Measurements from ENCODE around the gene NBEAL2. TPM values are rescaled to one million over a fixed set of nuclear protein-coding genes. Genes with fewer than 3 reads are reported as not detected.
"Not testable (repeated sequence)": the region's sequence is repeated elsewhere in the genome, so short reads cannot be mapped to it uniquely, and the experiment has no call there.

NBEAL2 gene
- total RNA-seq, 4 donors from 2014 or later = 4.1 to 8.7 (median 7.5) TPM

DNA sequence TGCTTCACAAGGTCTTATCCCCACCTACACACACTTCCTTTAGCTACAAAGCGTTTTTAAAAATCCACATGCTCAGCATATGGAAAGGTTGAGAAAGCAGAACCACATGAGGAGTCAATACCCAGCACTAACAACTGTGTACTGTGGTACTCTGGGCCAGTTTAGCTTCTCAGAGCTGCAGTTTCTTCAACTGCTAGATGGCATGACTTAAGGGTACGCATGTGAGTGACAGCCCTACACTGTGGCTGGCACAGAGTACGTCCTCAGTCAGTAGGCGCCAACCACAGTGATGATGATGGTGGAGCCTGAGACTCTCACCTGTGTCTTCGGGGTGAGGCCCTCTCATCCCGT, 20.3 kb upstream of the NBEAL2 start:
- Histone ChIP-seq H3K4me1 (peaks cover 82 to 87% of the 10 kb centered on the region in 2 donors), H3K36me3 (no peaks in the 10 kb centered on the region), H3K9me3 (no peaks in the 10 kb centered on the region), H3K27ac (peak overlapping the region; percentile 84 to 87 (median 86)), H3K27me3 (no peaks in the 10 kb centered on the region), H3K4me3 (no peak overlapping the region)
- in situ Hi-C loops (cut with MboI; ENCODE audit: low sequenced_read_pairs in 4 of 4) (no loop called here), intact Hi-C loops (cut with DNase I; ENCODE audit: low total_unique reads) (no loop called here)
- ATAC-seq = peak; percentile 52 to 61
- TF ChIP-seq, protein P1, sequence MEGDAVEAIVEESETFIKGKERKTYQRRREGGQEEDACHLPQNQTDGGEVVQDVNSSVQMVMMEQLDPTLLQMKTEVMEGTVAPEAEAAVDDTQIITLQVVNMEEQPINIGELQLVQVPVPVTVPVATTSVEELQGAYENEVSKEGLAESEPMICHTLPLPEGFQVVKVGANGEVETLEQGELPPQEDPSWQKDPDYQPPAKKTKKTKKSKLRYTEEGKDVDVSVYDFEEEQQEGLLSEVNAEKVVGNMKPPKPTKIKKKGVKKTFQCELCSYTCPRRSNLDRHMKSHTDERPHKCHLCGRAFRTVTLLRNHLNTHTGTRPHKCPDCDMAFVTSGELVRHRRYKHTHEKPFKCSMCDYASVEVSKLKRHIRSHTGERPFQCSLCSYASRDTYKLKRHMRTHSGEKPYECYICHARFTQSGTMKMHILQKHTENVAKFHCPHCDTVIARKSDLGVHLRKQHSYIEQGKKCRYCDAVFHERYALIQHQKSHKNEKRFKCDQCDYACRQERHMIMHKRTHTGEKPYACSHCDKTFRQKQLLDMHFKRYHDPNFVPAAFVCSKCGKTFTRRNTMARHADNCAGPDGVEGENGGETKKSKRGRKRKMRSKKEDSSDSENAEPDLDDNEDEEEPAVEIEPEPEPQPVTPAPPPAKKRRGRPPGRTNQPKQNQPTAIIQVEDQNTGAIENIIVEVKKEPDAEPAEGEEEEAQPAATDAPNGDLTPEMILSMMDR (IDR thresholded peaks at IDR 0.05 in 4 of 5, conservative IDR thresholded peaks at IDR 0.05 in 1 of 5) = no peak
- TF ChIP-seq POLR2A (IDR thresholded peaks at IDR 0.05) = no peak
- DNase-seq = peak in 1 of 2 donors; percentile 22

DNA sequence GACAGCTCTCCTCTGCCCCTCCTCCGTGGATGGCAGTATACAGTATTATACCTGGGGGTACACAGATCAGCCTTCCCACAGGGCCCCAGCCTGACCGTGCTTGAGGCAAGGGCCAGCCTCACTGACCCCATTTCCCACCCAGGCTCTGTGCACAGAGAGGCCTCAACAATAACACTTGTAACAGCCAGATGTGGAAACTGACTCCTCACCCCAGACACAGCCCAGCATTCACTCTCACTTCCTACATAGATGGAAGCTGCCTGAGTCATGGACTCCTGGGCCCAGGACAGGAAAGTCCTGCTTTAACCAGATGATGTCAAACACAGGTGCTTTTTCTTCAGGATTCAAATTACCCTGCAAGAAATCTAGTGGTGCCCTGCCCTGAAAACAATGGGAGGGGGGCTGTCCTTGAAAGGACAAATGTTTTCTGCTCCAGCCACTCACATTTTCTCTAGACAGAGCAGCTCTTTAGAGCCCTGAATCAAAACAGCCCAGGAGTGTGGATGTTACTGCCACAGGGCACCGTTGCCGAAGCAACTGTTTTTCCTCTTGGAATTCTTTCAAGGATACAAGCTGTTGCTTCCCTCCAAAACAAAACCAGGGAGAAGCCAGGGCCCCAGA, 19.3 kb upstream of the NBEAL2 start:
- Histone ChIP-seq H3K36me3 (no peaks in the 10 kb centered on the region), H3K27me3 (no peaks in the 10 kb centered on the region), H3K4me1 (peaks cover 76 to 82% of the 10 kb centered on the region in 2 donors), H3K9me3 (no peaks in the 10 kb centered on the region), H3K4me3 (peak overlapping the region in 1 of 4 donors; percentile 21), H3K27ac (peak overlapping the region; percentile 84 to 87 (median 86))
- DNase-seq = peak in 1 of 2 donors; percentile 40
- intact Hi-C loops (cut with DNase I; ENCODE audit: low total_unique reads) (no loop called here), in situ Hi-C loops (cut with MboI; ENCODE audit: low sequenced_read_pairs in 4 of 4) (no loop called here)
- ATAC-seq = peak; percentile 66 to 79
- TF ChIP-seq, protein P1 (IDR thresholded peaks at IDR 0.05 in 4 of 5, conservative IDR thresholded peaks at IDR 0.05 in 1 of 5) = no peak
- TF ChIP-seq POLR2A (IDR thresholded peaks at IDR 0.05) = no peak

DNA sequence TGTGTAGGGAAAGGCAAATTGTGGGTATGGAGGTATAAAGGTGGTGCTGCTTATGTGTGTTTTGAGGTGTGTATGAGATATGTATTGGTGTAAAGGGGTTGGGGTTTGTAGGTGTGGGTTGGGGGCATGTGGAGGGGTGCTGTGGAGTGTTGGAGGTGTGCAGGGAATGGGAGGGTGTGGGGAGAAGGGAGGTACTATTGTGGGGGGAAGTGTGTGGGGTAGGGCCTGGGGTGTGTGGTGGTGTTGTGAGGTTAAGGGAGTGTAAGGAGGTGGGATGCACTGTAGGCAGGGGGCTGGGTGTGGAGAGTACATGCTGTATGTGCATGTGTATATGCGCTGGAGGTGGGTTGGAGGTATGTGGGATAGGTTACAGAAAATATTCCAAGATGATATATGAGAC, 18.6 kb upstream of the NBEAL2 start:
- ATAC-seq = no peak
- Histone ChIP-seq H3K27ac (peak overlapping the region; percentile 84 to 87 (median 86)), H3K9me3 (no peaks in the 10 kb centered on the region), H3K36me3 (no peaks in the 10 kb centered on the region), H3K4me3 (peak overlapping the region in 1 of 4 donors; percentile 21), H3K4me1 (peaks cover 76% of the 10 kb centered on the region in 2 donors), H3K27me3 (no peaks in the 10 kb centered on the region)
- intact Hi-C loops (cut with DNase I; ENCODE audit: low total_unique reads) = no loop called here
- no peak for DNase-seq
- in situ Hi-C loops (cut with MboI; ENCODE audit: low sequenced_read_pairs in 4 of 4) = no loop called here
- TF ChIP-seq, protein P1 (IDR thresholded peaks at IDR 0.05 in 4 of 5, conservative IDR thresholded peaks at IDR 0.05 in 1 of 5) = no peak
- no peak for TF ChIP-seq POLR2A (IDR thresholded peaks at IDR 0.05)

DNA sequence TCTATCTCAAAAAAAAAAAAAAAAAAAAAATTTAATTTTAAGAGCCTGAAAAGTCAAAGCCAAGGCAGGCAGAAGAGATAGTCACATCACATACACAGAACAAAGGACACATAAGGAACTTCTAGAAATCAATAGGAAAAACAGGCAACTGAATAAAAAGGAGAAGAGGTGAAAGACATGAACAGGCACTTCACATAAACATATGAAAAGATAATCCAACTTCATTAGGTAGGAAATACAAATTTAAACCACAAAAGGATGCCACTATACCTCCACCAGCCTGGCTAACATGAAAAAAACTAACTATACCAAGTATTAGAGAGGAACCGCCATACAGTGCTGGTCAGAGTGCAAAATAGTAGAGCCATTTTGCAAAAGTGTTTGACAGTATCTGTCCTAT, 17.0 kb upstream of the NBEAL2 start:
- Histone ChIP-seq H3K36me3 (no peaks in the 10 kb centered on the region), H3K27me3 (no peaks in the 10 kb centered on the region), H3K4me1 (peaks cover 73 to 79% of the 10 kb centered on the region in 2 donors), H3K4me3 (no peak overlapping the region), H3K27ac (peak overlapping the region in 3 of 4 donors; percentile 8 to 87 (median 18)), H3K9me3 (no peaks in the 10 kb centered on the region)
- TF ChIP-seq, protein P1 (IDR thresholded peaks at IDR 0.05 in 4 of 5, conservative IDR thresholded peaks at IDR 0.05 in 1 of 5) = no peak
- no peak for TF ChIP-seq POLR2A (IDR thresholded peaks at IDR 0.05)
- DNase-seq (no peak), ATAC-seq (no peak)
- in situ Hi-C loops (cut with MboI; ENCODE audit: low sequenced_read_pairs in 4 of 4) (no loop called here), intact Hi-C loops (cut with DNase I; ENCODE audit: low total_unique reads) (no loop called here)

DNA sequence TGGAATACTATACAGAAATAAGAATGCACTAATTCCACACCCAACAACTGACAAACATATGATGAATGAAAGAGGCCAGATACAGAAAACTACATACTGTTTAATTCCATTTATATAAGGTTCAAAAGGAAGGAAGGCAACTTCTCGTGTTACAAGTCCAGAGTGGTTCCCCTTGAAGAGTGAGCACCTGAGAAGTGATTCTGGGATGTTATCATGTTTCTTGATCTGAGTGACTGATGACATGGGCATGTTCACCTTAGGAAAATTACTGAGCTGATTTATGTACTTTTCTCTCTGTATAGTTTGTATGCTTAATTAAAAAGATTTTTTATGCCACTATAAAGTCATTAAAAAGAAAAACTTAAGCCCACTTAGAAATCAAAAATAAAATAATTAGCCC, 16.5 kb upstream of the NBEAL2 start:
- H3K4me1 ChIP-seq = peaks cover 73 to 77% of the 10 kb centered on the region in 2 donors
- DNase-seq = no peak
- no peak for TF ChIP-seq POLR2A (IDR thresholded peaks at IDR 0.05)
- TF ChIP-seq, protein P1 (IDR thresholded peaks at IDR 0.05 in 4 of 5, conservative IDR thresholded peaks at IDR 0.05 in 1 of 5) = no peak
- H3K27ac ChIP-seq = peak overlapping the region in 2 of 4 donors; percentile 18 to 87
- in situ Hi-C loops (cut with MboI; ENCODE audit: low sequenced_read_pairs in 4 of 4) (no loop called here), intact Hi-C loops (cut with DNase I; ENCODE audit: low total_unique reads) (no loop called here)
- H3K36me3 ChIP-seq = no peaks in the 10 kb centered on the region
- H3K4me3 ChIP-seq = no peak overlapping the region
- no peaks in the 10 kb centered on the region for H3K27me3 ChIP-seq
- ATAC-seq = no peak
- no peaks in the 10 kb centered on the region for H3K9me3 ChIP-seq

DNA sequence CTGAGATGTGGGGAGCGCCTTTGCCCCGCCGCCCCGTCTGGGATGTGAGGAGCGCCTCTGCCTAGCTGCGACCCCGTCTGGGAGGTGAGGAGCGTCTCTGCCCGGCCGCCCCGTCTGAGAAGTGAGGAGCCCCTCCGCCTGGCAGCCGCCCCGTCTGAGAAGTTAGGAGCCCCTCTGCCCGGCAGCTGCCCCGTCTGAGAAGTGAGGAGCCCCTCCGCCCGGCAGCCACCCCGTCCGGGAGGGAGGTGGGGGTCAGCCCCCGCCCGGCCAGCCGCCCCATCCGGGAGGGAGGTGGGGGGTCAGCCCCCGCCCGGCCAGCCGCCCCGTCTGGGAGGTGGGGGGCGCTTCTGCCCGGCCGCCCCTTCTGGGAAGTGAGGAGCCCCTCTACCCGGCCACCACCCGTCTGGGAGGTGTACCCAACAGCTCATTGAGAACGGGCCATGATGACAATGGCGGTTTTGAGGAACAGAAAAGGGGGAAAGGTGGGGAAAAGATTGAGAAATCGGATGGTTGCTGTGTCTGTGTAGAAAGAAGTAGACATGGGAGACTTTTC, 15.4 kb upstream of the NBEAL2 start:
- peaks cover 73 to 79% of the 10 kb centered on the region in 2 donors for H3K4me1 ChIP-seq
- DNase-seq; in situ Hi-C loops (cut with MboI; ENCODE audit: low sequenced_read_pairs in 4 of 4); H3K36me3 ChIP-seq; ATAC-seq; H3K9me3 ChIP-seq; intact Hi-C loops (cut with DNase I; ENCODE audit: low total_unique reads); H3K27ac ChIP-seq; H3K4me3 ChIP-seq; H3K27me3 ChIP-seq: not testable (repeated sequence)

All from gastrocnemius medialis (tissue), 4 donors.